Subcutaneous adipose tissue (tissue), 4 donors: ENCODE measurements around the gene VWF. TPM values are rescaled to one million over a fixed set of nuclear protein-coding genes. Genes with fewer than 3 reads are reported as not detected.

Source experiments
- total RNA-seq, 4 donors: library from RNA; depleted of rRNA; stranded (reverse); fragments of >200 nt; gene quantifications; one replicate each; pipeline ENCODE4 v1.1.0, GENCODE V29; 2016
- TF ChIP-seq, protein P1 (sequence below): fragments of 450-650 bp; IDR thresholded peaks from one replicate; pipeline ENCODE4 v1.5.1; 2016; ENCODE audit warnings: low read depth, mild to moderate bottlenecking, control low read depth, antibody characterized with exemption, moderate library complexity

The VWF gene
- total RNA-seq, 4 donors from 2014 or later, result 132 to 853 (median 240) TPM

DNA sequence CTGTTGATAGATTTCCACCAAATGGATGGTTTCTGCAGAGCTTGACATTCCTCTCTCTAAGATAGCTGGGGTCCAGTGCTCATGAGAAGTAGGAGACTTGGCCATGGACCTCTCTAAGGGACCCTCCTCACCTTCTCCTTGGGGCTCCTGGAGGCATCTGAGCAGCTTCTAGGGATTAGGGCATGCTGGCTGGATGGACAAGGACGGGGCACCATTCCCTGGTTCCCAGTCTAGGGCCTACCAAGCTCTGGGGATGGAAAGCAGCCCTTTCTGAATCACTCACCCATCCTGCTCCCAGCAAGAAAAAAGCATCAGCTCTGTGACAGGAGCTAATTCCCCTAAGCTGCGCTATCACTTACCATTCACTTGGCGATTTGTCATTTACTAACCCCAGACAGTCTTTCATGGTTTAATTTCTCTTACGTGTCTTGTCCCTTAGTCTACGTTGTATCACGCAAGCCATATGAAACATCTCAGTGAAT lies 39.5 kb downstream of the VWF start:
- TF ChIP-seq, protein P1, sequence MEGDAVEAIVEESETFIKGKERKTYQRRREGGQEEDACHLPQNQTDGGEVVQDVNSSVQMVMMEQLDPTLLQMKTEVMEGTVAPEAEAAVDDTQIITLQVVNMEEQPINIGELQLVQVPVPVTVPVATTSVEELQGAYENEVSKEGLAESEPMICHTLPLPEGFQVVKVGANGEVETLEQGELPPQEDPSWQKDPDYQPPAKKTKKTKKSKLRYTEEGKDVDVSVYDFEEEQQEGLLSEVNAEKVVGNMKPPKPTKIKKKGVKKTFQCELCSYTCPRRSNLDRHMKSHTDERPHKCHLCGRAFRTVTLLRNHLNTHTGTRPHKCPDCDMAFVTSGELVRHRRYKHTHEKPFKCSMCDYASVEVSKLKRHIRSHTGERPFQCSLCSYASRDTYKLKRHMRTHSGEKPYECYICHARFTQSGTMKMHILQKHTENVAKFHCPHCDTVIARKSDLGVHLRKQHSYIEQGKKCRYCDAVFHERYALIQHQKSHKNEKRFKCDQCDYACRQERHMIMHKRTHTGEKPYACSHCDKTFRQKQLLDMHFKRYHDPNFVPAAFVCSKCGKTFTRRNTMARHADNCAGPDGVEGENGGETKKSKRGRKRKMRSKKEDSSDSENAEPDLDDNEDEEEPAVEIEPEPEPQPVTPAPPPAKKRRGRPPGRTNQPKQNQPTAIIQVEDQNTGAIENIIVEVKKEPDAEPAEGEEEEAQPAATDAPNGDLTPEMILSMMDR, result no peak

- TF ChIP-seq, protein P1, result no peak
Observed at GRCh38 chr12:6084261-6084968, 40.1 kb downstream of the VWF start.

- TF ChIP-seq, protein P1, result no peak
Observed at GRCh38 chr12:6083601-6084000, 40.9 kb downstream of the VWF start.

GRCh38 chr12:6082613-6083012 lies 41.9 kb downstream of the VWF start:
- TF ChIP-seq, protein P1, result no peak

GRCh38 chr12:6080149-6081045 lies 44.1 kb downstream of the VWF start:
- TF ChIP-seq, protein P1, result no peak

- TF ChIP-seq, protein P1, result no peak
Observed at GRCh38 chr12:6078398-6079096, 45.9 kb downstream of the VWF start.
